H1 (cell line): ENCODE data around the gene SND1. TPM values are rescaled to one million over a fixed set of nuclear protein-coding genes. Genes with fewer than 3 reads are reported as not detected.

Experiments used
- CTCF ChIA-PET: fragments of 300-600 bp; sonication (Branson Sonifier 250); formaldehyde crosslinking; loops from one replicate; lab custom pipeline; 2021; ENCODE audit not compliant: partially characterized antibody; lab: Charles Lee
- POLR2A ChIA-PET: fragments of 300-600 bp; sonication (Branson Sonifier 250); formaldehyde crosslinking; loops from one replicate; lab custom pipeline; 2021; ENCODE audit warnings: inconsistent platforms; ENCODE audit not compliant: partially characterized antibody; lab: Charles Lee
- DNase-seq, 2 experiments: peaks; one replicate each; pipeline versions ENCODE4 v3.0.0 to v3.0.0-alpha.2; 2010 to 2022; ENCODE audit warnings: low spot score in 2 of 2, low read depth in 1 of 2, mixed read lengths in 1 of 2
- FAIRE-seq: peaks from 2 replicates; lab custom pipeline; 2011; peaks lifted over from hg19 to GRCh38; lab: Jason Lieb, UNC
- H2AFZ ChIP-seq: 2 replicates; pipeline ENCODE4 v1.8.1; 2012; ENCODE audit warnings: low read length, inconsistent platforms
- H2AK5ac ChIP-seq: 2 replicates; pipeline ENCODE4 v1.6.1; 2013; ENCODE audit warnings: low read depth, low read length
- H2BK120ac ChIP-seq: replicated peaks from 2 replicates; pipeline ENCODE3; 2013; ENCODE audit warnings: low read depth, low read length, inconsistent platforms
- H2BK12ac ChIP-seq: 2 replicates; pipeline ENCODE4 v1.6.1; 2013; ENCODE audit warnings: low read depth, low read length
- H2BK15ac ChIP-seq: 2 replicates; pipeline ENCODE4 v1.6.1; 2013; ENCODE audit warnings: low read length
- H2BK20ac ChIP-seq: 2 replicates; pipeline ENCODE4 v1.6.1; 2013; ENCODE audit warnings: low read length
- H2BK5ac ChIP-seq: 2 replicates; pipeline ENCODE4 v1.6.1; 2013; ENCODE audit warnings: low read depth, low read length
- H3K14ac ChIP-seq: 2 replicates; pipeline ENCODE4 v1.6.1; 2013; ENCODE audit warnings: inconsistent platforms; ENCODE audit not compliant: insufficient read length
- H3K18ac ChIP-seq: 2 replicates; pipeline ENCODE4 v1.6.1; 2013; ENCODE audit warnings: low read length; ENCODE audit errors: extremely low read depth
- H3K23ac ChIP-seq: 2 replicates; pipeline ENCODE4 v1.6.1; 2013; ENCODE audit warnings: inconsistent platforms; ENCODE audit not compliant: insufficient read length
- H3K23me2 ChIP-seq: 2 replicates; pipeline ENCODE4 v1.6.1; 2013; ENCODE audit warnings: low read depth, low read length
- H3K27ac ChIP-seq: 2 replicates; pipeline ENCODE4 v1.6.1; 2011; ENCODE audit warnings: low read depth, low read length, inconsistent platforms
- H3K27me3 ChIP-seq, 4 experiments: replicated peaks in 1 of 4; 1 replicate in 1 of 4; 2 replicates in 3 of 4; pipeline versions ENCODE4 v1.6.1 to v1.8.1; 2011 to 2013; ENCODE audit warnings: low read length in 3 of 4, mild to moderate bottlenecking in 3 of 4, inconsistent platforms in 2 of 4, mixed read lengths in 2 of 4, moderate library complexity in 1 of 4; ENCODE audit not compliant: control insufficient read depth in 3 of 4, insufficient read depth in 3 of 4; ENCODE audit errors: extremely low read depth in 1 of 4
- H3K36me3 ChIP-seq, 4 experiments: 2 replicates each; pipeline versions ENCODE4 v1.6.1 to v1.8.1; 2011 to 2013; ENCODE audit warnings: mild to moderate bottlenecking in 4 of 4, low read length in 3 of 4, moderate library complexity in 2 of 4, control low read depth in 1 of 4, inconsistent platforms in 1 of 4; ENCODE audit not compliant: insufficient read depth in 4 of 4, control insufficient read depth in 2 of 4
- H3K4ac ChIP-seq: replicated peaks from 2 replicates; pipeline ENCODE3; 2013; ENCODE audit warnings: low read length, low read depth, mixed read lengths, inconsistent platforms; ENCODE audit not compliant: insufficient read length
- H3K4me1 ChIP-seq, 4 experiments: replicated peaks in 1 of 4; 1 replicate in 1 of 4; 2 replicates in 3 of 4; pipeline versions ENCODE4 v1.6.1 to v1.8.1; 2011 to 2013; ENCODE audit warnings: low read length in 3 of 4, inconsistent platforms in 2 of 4, mixed read lengths in 1 of 4; ENCODE audit not compliant: insufficient read depth in 4 of 4, control insufficient read depth in 3 of 4
- H3K4me2 ChIP-seq, 2 experiments: 2 replicates each; pipeline versions ENCODE4 v1.6.1 to v1.8.1; 2011 to 2013; ENCODE audit warnings: low read depth in 2 of 2, low read length in 2 of 2, control low read depth in 1 of 2, inconsistent platforms in 1 of 2, mild to moderate bottlenecking in 1 of 2; ENCODE audit not compliant: insufficient read depth in 1 of 2
- H3K4me3 ChIP-seq, 4 experiments: fragments of 200-600, 300-600 bp in 1 of 4; sonication (generic), shearing (Covaris generic), sonication (Bioruptor Twin) in 1 of 4; 2 replicates each; pipeline versions ENCODE4 v1.5.1 to v1.8.1; 2011 to 2016; ENCODE audit warnings: low read length in 4 of 4, low read depth in 3 of 4, control low read depth in 2 of 4, inconsistent platforms in 2 of 4, mild to moderate bottlenecking in 2 of 4, mixed read lengths in 1 of 4, moderate library complexity in 1 of 4; ENCODE audit not compliant: insufficient read depth in 2 of 4; ENCODE audit errors: extremely low read depth in 1 of 4
- H3K56ac ChIP-seq: replicated peaks from 2 replicates; pipeline ENCODE3; 2013; ENCODE audit warnings: low read depth, mild to moderate bottlenecking, mixed read lengths, low read length, inconsistent platforms; ENCODE audit not compliant: insufficient read length
- H3K79me1 ChIP-seq: 2 replicates; pipeline ENCODE4 v1.6.1; 2013; ENCODE audit warnings: low read depth, low read length, control low read depth
- H3K79me2 ChIP-seq, 2 experiments: 2 replicates each; pipeline versions ENCODE4 v1.6.1 to v1.8.1; 2012 to 2013; ENCODE audit warnings: low read length in 2 of 2, mild to moderate bottlenecking in 2 of 2, inconsistent platforms in 1 of 2; ENCODE audit not compliant: insufficient read depth in 2 of 2, control insufficient read depth in 1 of 2
- H3K9ac ChIP-seq, 4 experiments: replicated peaks in 1 of 4; 1 replicate in 1 of 4; 2 replicates in 3 of 4; pipeline versions ENCODE4 v1.6.1 to v1.8.1; 2011 to 2013; ENCODE audit warnings: low read depth in 3 of 4, low read length in 3 of 4, control low read depth in 2 of 4, mild to moderate bottlenecking in 2 of 4, moderate library complexity in 2 of 4, inconsistent platforms in 1 of 4; ENCODE audit errors: extremely low read depth in 1 of 4
- H3K9me3 ChIP-seq, 2 experiments: 2 replicates each; pipeline versions ENCODE4 v1.6.1 to v1.8.1; 2012 to 2013; ENCODE audit warnings: mild to moderate bottlenecking in 2 of 2, moderate library complexity in 2 of 2, control low read depth in 1 of 2, inconsistent platforms in 1 of 2, low read depth in 1 of 2, low read length in 1 of 2, mixed read lengths in 1 of 2; ENCODE audit not compliant: insufficient read depth in 2 of 2
- H4K20me1 ChIP-seq, 2 experiments: replicated peaks in 1 of 2; 2 replicates each; pipeline versions ENCODE3 to v1.8.1; 2011 to 2013; ENCODE audit warnings: inconsistent platforms in 2 of 2, low read length in 2 of 2, mild to moderate bottlenecking in 1 of 2; ENCODE audit not compliant: insufficient read depth in 2 of 2, control insufficient read depth in 1 of 2
- H4K5ac ChIP-seq: 2 replicates; pipeline ENCODE4 v1.6.1; 2013; ENCODE audit warnings: low read length, low read depth, mixed read lengths, inconsistent platforms; ENCODE audit not compliant: insufficient read length
- H4K8ac ChIP-seq: 2 replicates; pipeline ENCODE4 v1.8.0; 2013; ENCODE audit warnings: mild to moderate bottlenecking, moderate library complexity, low read length, inconsistent platforms; ENCODE audit not compliant: insufficient read depth; ENCODE audit errors: extremely low read depth
- H4K91ac ChIP-seq: replicated peaks from 2 replicates; pipeline ENCODE3; 2013; ENCODE audit warnings: low read length, mixed read lengths, inconsistent platforms; ENCODE audit not compliant: insufficient read length
- BCL11A ChIP-seq, 2 experiments: IDR thresholded peaks; one replicate each; pipeline ENCODE4 v1.6.1; 2011; ENCODE audit warnings: low read depth in 2 of 2, low read length in 2 of 2, mild to moderate bottlenecking in 2 of 2
- CBX5 ChIP-seq: fragments of 300-800, 300-1000 bp; sonication (generic); IDR thresholded peaks from 2 replicates; pipeline ENCODE4 v1.7.1; 2016; ENCODE audit warnings: antibody characterized with exemption, low read length, low read depth
- CTBP2 ChIP-seq: IDR thresholded peaks from 2 replicates; pipeline ENCODE4 v1.7.0; 2011; ENCODE audit warnings: borderline replicate concordance, mild to moderate bottlenecking, moderate library complexity, mixed read lengths, low read length; ENCODE audit not compliant: insufficient read depth, insufficient read length
- EGR1 ChIP-seq: IDR thresholded peaks from 2 replicates; pipeline ENCODE4 v1.6.1; 2011; ENCODE audit warnings: low read depth, low read length, borderline replicate concordance
- JUN ChIP-seq: IDR thresholded peaks from 2 replicates; pipeline ENCODE4 v1.6.1; 2011; ENCODE audit warnings: low read depth, mild to moderate bottlenecking, improper control_type of control experiment, low read length
- SP1 ChIP-seq: IDR thresholded peaks from 2 replicates; pipeline ENCODE4 v1.6.1; 2011; ENCODE audit warnings: low read depth, low read length
- TEAD4 ChIP-seq: IDR thresholded peaks from 2 replicates; pipeline ENCODE4 v1.6.1; 2012; ENCODE audit warnings: low read depth, low read length, inconsistent platforms, mixed read lengths
- polyA plus RNA-seq, 7 experiments: library from polyadenylated mRNA; depleted of rRNA in 3 of 7; stranded (reverse) in 5 of 7; unstranded in 2 of 7; fragments of >200 nt in 5 of 7; fragments of 200-250 nt in 2 of 7; gene quantifications; 1 replicate in 5 of 7; 2 replicates in 1 of 7; 4 replicates in 1 of 7; pipeline versions ENCODE4 v1.2.1 to v1.2.3, GENCODE V29; 2011 to 2013; ENCODE audit warnings: missing spikeins in 2 of 7, mixed read lengths in 2 of 7
- total RNA-seq: library from RNA; stranded (reverse); fragmentation: NEBNext Ultra II Directional; extraction: Animal tissue kit (Norgen Biotek cat#: 25700); gene quantifications from 2 replicates; pipeline ENCODE4 v1.2.1, GENCODE V29; 2021

Gene SND1
- total and polyA plus RNA-seq, 2 of the 8 experiments (the other 6 are each of a cell fraction or from before 2014, with no cell fraction given) = 122 to 290 TPM

GRCh38 chr7:128053023-128053422 is 401.0 kb downstream of the SND1 start:
- no peak for DNase-seq
- ChIA-PET POLR2A (interaction anchor here (0.6 kb wide), 1 partner anchor 133 kb away, joined by 3 read pairs; no protein-coding TSS in a partner anchor), CTCF (interaction anchor here (1.0 to 10.4 kb wide), 11 partner anchors 8 to 476 kb away, joined by 3 to 93 read pairs (median 4); no protein-coding TSS in a partner anchor)
- no peak overlapping the region for H3K14ac ChIP-seq
- no peak overlapping the region for H3K18ac ChIP-seq
- H3K23ac ChIP-seq = no peak overlapping the region
- H4K8ac ChIP-seq = no peak overlapping the region
- H3K9ac ChIP-seq = no peak overlapping the region
- no peak overlapping the region for H2BK5ac ChIP-seq
- no peak overlapping the region for H4K91ac ChIP-seq
- H2AFZ ChIP-seq = no peak overlapping the region
- no peak overlapping the region for H3K4ac ChIP-seq
- H2BK12ac ChIP-seq = no peak overlapping the region
- H3K36me3 ChIP-seq = no peaks in the 10 kb centered on the region
- H4K20me1 ChIP-seq = peaks cover 5 to 8% of the 10 kb centered on the region in 2 experiments
- no peaks in the 10 kb centered on the region for H3K23me2 ChIP-seq
- no peaks in the 10 kb centered on the region for H3K9me3 ChIP-seq
- H2BK15ac ChIP-seq = no peak overlapping the region
- no peak for FAIRE-seq
- no peak overlapping the region for H3K56ac ChIP-seq
- H3K27ac ChIP-seq = no peak overlapping the region
- no peaks in the 10 kb centered on the region for H3K27me3 ChIP-seq
- H3K4me1 ChIP-seq = no peaks in the 10 kb centered on the region
- no peak overlapping the region for H3K4me2 ChIP-seq
- no peaks in the 10 kb centered on the region; the same call in 1 of the 2 replicates for H3K79me1 ChIP-seq
- H2BK20ac ChIP-seq = no peak overlapping the region
- no peaks in the 10 kb centered on the region for H3K79me2 ChIP-seq
- no peak overlapping the region for H2AK5ac ChIP-seq
- H4K5ac ChIP-seq = no peak overlapping the region
- no peak overlapping the region for H3K4me3 ChIP-seq
- H2BK120ac ChIP-seq = no peak overlapping the region
- TF ChIP-seq BCL11A (IDR thresholded peaks at IDR 0.05; ENCODE audit: low read depth in 2 of 2, low read length in 2 of 2) = no peak
- TF ChIP-seq CBX5 = no peak
- TF ChIP-seq EGR1 = no peak
- TF ChIP-seq SP1 = no peak
- no peak for TF ChIP-seq TEAD4
- TF ChIP-seq JUN = no peak
- TF ChIP-seq CTBP2 = no peak
